Middle frontal gyrus (tissue), 1 donor: ENCODE data around the gene EPN3.

ENCODE experiments used
- DNase-seq: peaks from one replicate; pipeline ENCODE4 v3.0.0-alpha.2; 2015; ENCODE audit warnings: low spot score; ENCODE audit errors: extremely low spot score

EPN3 gene

GRCh38 chr17:50533720-50534148 is 1.2 kb downstream of the EPN3 start:
- no peak for DNase-seq

- no peak for DNase-seq
Observed at GRCh38 chr17:50534222-50534978, 1.9 kb downstream of the EPN3 start.

- no peak for DNase-seq
Observed at GRCh38 chr17:50534979-50535326, 2.4 kb downstream of the EPN3 start.

GRCh38 chr17:50535407-50535806 is 2.9 kb downstream of the EPN3 start:
- no peak for DNase-seq

- no peak for DNase-seq
Observed at GRCh38 chr17:50536683-50537646, 4.4 kb downstream of the EPN3 start.

- DNase-seq = no peak
Observed at GRCh38 chr17:50537721-50538548, 5.4 kb downstream of the EPN3 start.

GRCh38 chr17:50538549-50539410 is 6.2 kb downstream of the EPN3 start:
- DNase-seq = no peak

GRCh38 chr17:50539762-50540559 is 7.4 kb downstream of the EPN3 start:
- DNase-seq = no peak

- DNase-seq = no peak
Observed at GRCh38 chr17:50540560-50541401, 8.2 kb downstream of the EPN3 start.

GRCh38 chr17:50541402-50541715 is 8.8 kb downstream of the EPN3 start:
- no peak for DNase-seq

- DNase-seq = peak; percentile 75
Observed at GRCh38 chr17:50541716-50542688, 9.5 kb downstream of the EPN3 start.

- DNase-seq = no peak
Observed at GRCh38 chr17:50542795-50543774, 10.6 kb downstream of the EPN3 start.

GRCh38 chr17:50544516-50544915 is 12.0 kb downstream of the EPN3 start:
- DNase-seq = no peak

- no peak for DNase-seq
Observed at GRCh38 chr17:50545311-50545710, 12.8 kb downstream of the EPN3 start.

GRCh38 chr17:50546701-50547034 is 14.1 kb downstream of the EPN3 start:
- DNase-seq = no peak

- DNase-seq = peak; percentile 81
Observed at GRCh38 chr17:50547035-50547735, 14.7 kb downstream of the EPN3 start, which contains the start of gene SPATA20. Gene SPATA20, plus strand, starts transcription at chr17:50547174. Its CDS starts 35 bp downstream, at chr17:50547209.
